HCT116 (cell line): ENCODE measurements around the gene NCOA1.

Experiments
- JUND ChIP-seq: IDR thresholded peaks from 2 replicates; pipeline ENCODE4 v1.6.1; 2012
- MAX ChIP-seq: IDR thresholded peaks from 2 replicates; pipeline ENCODE4 v1.6.1; 2012
- ZNF274 ChIP-seq: fragments of 200-500 bp; sonication (Bioruptor generic); IDR thresholded peaks from 2 replicates; pipeline ENCODE4 v1.6.1; 2014; ENCODE audit warnings: mild to moderate bottlenecking, low read depth, low read length, inconsistent platforms
- TF ChIP-seq, protein P1 (sequence below), 3 experiments: fragments of 200-600 bp in 1 of 3; sonication (generic) in 1 of 3; IDR thresholded peaks in 2 of 3; conservative IDR thresholded peaks in 1 of 3; 2 replicates each; pipeline ENCODE4 v1.5.1; 2012 to 2017; ENCODE audit warnings: low read depth in 2 of 3, low read length in 2 of 3, antibody characterized with exemption in 1 of 3, borderline replicate concordance in 1 of 3, control low read depth in 1 of 3, mild to moderate bottlenecking in 1 of 3, mixed read lengths in 1 of 3, mixed run types in 1 of 3, moderate library complexity in 1 of 3; ENCODE audit not compliant: insufficient read depth in 1 of 3

- TF ChIP-seq ZNF274 = no peak
- TF ChIP-seq JUND = no peak
- TF ChIP-seq, protein P1, sequence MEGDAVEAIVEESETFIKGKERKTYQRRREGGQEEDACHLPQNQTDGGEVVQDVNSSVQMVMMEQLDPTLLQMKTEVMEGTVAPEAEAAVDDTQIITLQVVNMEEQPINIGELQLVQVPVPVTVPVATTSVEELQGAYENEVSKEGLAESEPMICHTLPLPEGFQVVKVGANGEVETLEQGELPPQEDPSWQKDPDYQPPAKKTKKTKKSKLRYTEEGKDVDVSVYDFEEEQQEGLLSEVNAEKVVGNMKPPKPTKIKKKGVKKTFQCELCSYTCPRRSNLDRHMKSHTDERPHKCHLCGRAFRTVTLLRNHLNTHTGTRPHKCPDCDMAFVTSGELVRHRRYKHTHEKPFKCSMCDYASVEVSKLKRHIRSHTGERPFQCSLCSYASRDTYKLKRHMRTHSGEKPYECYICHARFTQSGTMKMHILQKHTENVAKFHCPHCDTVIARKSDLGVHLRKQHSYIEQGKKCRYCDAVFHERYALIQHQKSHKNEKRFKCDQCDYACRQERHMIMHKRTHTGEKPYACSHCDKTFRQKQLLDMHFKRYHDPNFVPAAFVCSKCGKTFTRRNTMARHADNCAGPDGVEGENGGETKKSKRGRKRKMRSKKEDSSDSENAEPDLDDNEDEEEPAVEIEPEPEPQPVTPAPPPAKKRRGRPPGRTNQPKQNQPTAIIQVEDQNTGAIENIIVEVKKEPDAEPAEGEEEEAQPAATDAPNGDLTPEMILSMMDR (IDR thresholded peaks at IDR 0.05 in 2 of 3, conservative IDR thresholded peaks at IDR 0.05 in 1 of 3; ENCODE audit: borderline replicate concordance in 1 of 3, insufficient read depth in 1 of 3, low read depth in 2 of 3, low read length in 2 of 3) = no peak
- TF ChIP-seq MAX = no peak
Measured at GRCh38 chr2:24451805-24452501, 39.1 kb upstream of the NCOA1 start.
